ENCODE results near the gene MOG. TPM values are rescaled to one million over a fixed set of nuclear protein-coding genes. Genes with fewer than 3 reads are reported as not detected.

Gene MOG
- polyA plus RNA-seq, 1 of the 3 experiments (the other 2 are of a cell fraction) = not detected

DNA sequence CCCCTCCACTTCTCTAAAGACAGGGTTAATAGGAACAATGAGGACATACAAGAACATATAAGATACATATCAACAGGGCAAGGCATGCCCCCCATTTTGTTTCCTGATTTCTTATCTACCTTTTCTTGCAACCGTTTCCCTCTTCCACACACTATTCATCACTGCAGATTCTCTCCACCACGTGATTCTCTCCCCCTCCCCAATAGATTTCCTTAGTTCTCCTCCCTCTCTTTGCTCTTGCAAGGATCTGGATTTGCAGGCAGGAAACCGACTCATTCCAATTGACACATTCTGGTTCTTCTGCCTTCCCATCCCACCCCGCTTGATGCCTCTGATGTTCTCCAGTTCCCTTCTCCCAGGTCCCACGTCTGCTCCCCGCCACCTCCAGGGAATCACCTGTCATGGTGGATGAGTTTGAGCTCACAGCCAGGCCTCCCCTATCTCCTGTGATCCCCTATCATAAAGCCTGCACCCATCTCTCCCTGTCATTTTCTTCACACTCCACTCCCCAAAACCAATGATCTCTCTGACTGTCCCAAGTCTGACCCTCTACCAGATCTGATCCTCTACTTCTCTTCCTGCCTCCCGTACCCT is 31.5 kb upstream of the MOG start:
- Histone ChIP-seq H3K79me2 (ENCODE audit: insufficient read depth) (peaks cover 3% of the 10 kb centered on the region; the same call in 1 of the 2 replicates), H3K4me1 (ENCODE audit: control insufficient read depth in 1 of 2, insufficient read depth in 2 of 2, low read depth in 1 of 2, low read length in 1 of 2) (peaks cover 6 to 11% of the 10 kb centered on the region in 2 experiments; a peak in 2 of 4 replicates), H3F3A (replicated peaks; ENCODE audit: insufficient read depth) (no peaks in the 10 kb centered on the region), H3K4me3 (ENCODE audit: low read depth in 2 of 2, low read length in 1 of 2) (no peak overlapping the region), H3K9ac (no peak overlapping the region), H3K9me3 (no peaks in the 10 kb centered on the region), H2AFZ (ENCODE audit: low read depth) (no peak overlapping the region), H3K27me3 (ENCODE audit: insufficient read depth) (no peaks in the 10 kb centered on the region), H3K27ac (ENCODE audit: low read depth in 2 of 2, low read length in 1 of 2) (no peak overlapping the region), H3K36me3 (replicated peaks in 1 of 2; ENCODE audit: control insufficient read depth in 1 of 2, insufficient read depth in 2 of 2, low read length in 1 of 2) (peaks cover 6 to 36% of the 10 kb centered on the region in 2 experiments), H3K9me2 (no peaks in the 10 kb centered on the region), H4K20me1 (ENCODE audit: insufficient read depth) (no peaks in the 10 kb centered on the region), H3K4me2 (no peak overlapping the region)
- ChIA-PET CTCF (interaction anchor here (1.8 to 7.6 kb wide), 4 partner anchors 12 to 27 kb away, joined by 4 to 79 read pairs (median 22); no protein-coding TSS in a partner anchor), POLR2A (no interaction called here)
- no peak for DNase-seq
- TF ChIP-seq TAF1 (IDR thresholded peaks at IDR 0.05; ENCODE audit: borderline replicate concordance, low read depth, low read length) (no peak), FOSL2 (IDR thresholded peaks at IDR 0.05; ENCODE audit: borderline replicate concordance, low read depth) (no peak), NRF1 (IDR thresholded peaks at IDR 0.05; ENCODE audit: low read depth, low read length) (no peak), TCF12 (IDR thresholded peaks at IDR 0.05) (no peak), SIN3A (IDR thresholded peaks at IDR 0.05; ENCODE audit: borderline replicate concordance, low read depth, low read length) (no peak), FOXJ3 (CRISPR knock-in tag; IDR thresholded peaks at IDR 0.05) (no peak), RCOR1 (IDR thresholded peaks at IDR 0.05; ENCODE audit: low read length) (no peak), POLR2AphosphoS5 (IDR thresholded peaks at IDR 0.05; ENCODE audit: low read depth, low read length) (no peak), CHD2 (IDR thresholded peaks at IDR 0.05; ENCODE audit: low read length, partially characterized antibody) (no peak), RXRA (IDR thresholded peaks at IDR 0.05; ENCODE audit: borderline replicate concordance, low read depth) (no peak)
- TF ChIP-seq, protein P1, sequence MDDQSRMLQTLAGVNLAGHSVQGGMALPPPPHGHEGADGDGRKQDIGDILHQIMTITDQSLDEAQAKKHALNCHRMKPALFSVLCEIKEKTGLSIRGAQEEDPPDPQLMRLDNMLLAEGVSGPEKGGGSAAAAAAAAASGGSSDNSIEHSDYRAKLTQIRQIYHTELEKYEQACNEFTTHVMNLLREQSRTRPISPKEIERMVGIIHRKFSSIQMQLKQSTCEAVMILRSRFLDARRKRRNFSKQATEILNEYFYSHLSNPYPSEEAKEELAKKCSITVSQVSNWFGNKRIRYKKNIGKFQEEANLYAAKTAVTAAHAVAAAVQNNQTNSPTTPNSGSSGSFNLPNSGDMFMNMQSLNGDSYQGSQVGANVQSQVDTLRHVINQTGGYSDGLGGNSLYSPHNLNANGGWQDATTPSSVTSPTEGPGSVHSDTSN (IDR thresholded peaks at IDR 0.05) = no peak
- TF ChIP-seq, protein P2, sequence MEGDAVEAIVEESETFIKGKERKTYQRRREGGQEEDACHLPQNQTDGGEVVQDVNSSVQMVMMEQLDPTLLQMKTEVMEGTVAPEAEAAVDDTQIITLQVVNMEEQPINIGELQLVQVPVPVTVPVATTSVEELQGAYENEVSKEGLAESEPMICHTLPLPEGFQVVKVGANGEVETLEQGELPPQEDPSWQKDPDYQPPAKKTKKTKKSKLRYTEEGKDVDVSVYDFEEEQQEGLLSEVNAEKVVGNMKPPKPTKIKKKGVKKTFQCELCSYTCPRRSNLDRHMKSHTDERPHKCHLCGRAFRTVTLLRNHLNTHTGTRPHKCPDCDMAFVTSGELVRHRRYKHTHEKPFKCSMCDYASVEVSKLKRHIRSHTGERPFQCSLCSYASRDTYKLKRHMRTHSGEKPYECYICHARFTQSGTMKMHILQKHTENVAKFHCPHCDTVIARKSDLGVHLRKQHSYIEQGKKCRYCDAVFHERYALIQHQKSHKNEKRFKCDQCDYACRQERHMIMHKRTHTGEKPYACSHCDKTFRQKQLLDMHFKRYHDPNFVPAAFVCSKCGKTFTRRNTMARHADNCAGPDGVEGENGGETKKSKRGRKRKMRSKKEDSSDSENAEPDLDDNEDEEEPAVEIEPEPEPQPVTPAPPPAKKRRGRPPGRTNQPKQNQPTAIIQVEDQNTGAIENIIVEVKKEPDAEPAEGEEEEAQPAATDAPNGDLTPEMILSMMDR (IDR thresholded peaks at IDR 0.05) = no peak
- TF ChIP-seq, protein P3, sequence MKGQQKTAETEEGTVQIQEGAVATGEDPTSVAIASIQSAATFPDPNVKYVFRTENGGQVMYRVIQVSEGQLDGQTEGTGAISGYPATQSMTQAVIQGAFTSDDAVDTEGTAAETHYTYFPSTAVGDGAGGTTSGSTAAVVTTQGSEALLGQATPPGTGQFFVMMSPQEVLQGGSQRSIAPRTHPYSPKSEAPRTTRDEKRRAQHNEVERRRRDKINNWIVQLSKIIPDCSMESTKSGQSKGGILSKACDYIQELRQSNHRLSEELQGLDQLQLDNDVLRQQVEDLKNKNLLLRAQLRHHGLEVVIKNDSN (IDR thresholded peaks at IDR 0.05; ENCODE audit: borderline replicate concordance, low read depth) = no peak
- 93% methylated on average over 7 of the region's 7 CpGs for WGBS (ENCODE audit: low lambda C conversion rate)

Data from SK-N-SH (cell line).